ENCODE measurements around the gene STK11.

- TF ChIP-seq CTCF (IDR thresholded peaks at IDR 0.05; ENCODE audit: poor library complexity, severe bottlenecking) (peak; percentile 51), REST (IDR thresholded peaks at IDR 0.05; ENCODE audit: borderline replicate concordance) (no peak), EZH2 (IDR thresholded peaks at IDR 0.05; ENCODE audit: borderline replicate concordance, insufficient read depth, low read length, poor library complexity, severe bottlenecking) (no peak), TAF1 (IDR thresholded peaks at IDR 0.05; ENCODE audit: low read depth) (no peak), EP300 (conservative IDR thresholded peaks at IDR 0.05; ENCODE audit: poor library complexity, severe bottlenecking) (no peak)
These were observed 55.9 kb downstream of the STK11 start for GRCh38 chr19:1261538-1261797.

Data from neural cell (in vitro differentiated cells).